GM18498 (cell line): ENCODE data around the gene SNAI3.

Source experiments
- ATAC-seq: cut with Tn5 transposase; IDR thresholded peaks from one replicate; pipeline ENCODE4 v1.9.1; 2021; ENCODE audit warnings: mild to moderate bottlenecking, moderate library complexity; ENCODE audit not compliant: unreplicated experiment

SNAI3 gene

GRCh38 chr16:88693420-88694177, 7.3 kb upstream of the SNAI3 start:
- no peak for ATAC-seq

DNA sequence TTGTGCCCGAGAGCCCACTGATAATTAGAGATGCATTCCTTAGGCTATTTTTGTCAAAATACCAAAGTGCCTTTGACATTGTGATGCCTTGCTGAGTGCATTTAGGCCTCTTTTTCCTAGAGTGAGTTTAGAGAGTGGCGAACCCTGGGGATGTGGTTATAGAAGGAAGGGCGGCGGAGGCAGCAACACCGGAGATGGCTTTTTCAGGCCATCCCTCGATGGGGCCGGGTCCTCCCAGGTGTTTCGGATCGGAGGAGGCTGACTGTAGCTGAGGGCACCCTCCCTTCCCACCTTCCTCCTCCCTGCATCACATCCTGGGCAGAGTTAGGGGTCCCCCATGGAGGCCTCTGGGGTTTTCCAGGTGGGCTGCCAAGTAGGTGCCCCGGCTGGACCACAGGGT, 6.6 kb upstream of the SNAI3 start:
- no peak for ATAC-seq

GRCh38 chr16:88691924-88692560, 5.7 kb upstream of the SNAI3 start:
- no peak for ATAC-seq

GRCh38 chr16:88691129-88691813, 5.0 kb upstream of the SNAI3 start:
- ATAC-seq, result no peak

- no peak for ATAC-seq
Observed at GRCh38 chr16:88690341-88691128, 4.2 kb upstream of the SNAI3 start.

- ATAC-seq, result no peak
Observed at GRCh38 chr16:88688013-88688778, 1.9 kb upstream of the SNAI3 start.

DNA sequence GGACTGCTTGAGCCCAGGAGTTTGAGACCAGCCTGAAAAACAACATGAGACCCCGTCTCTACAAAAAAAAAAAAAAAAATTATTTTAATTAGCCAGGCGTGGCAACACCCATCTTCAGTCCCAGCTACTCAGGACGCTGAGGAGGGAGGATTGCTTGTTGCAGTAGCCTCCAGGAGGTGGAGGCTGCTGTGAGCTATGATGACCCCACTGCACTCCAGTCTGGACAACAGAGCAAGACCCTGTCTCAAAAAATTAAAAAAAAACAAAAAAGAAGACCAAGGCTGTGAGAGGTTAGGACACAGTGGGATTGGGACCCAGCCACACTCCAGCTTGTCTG, 1.3 kb upstream of the SNAI3 start:
- no peak for ATAC-seq

GRCh38 chr16:88687254-88687576, 908 bp upstream of the SNAI3 start:
- no peak for ATAC-seq

GRCh38 chr16:88686062-88686438, 257 bp downstream of the SNAI3 start:
- peak; percentile 11 for ATAC-seq

GRCh38 chr16:88685156-88686061, 898 bp downstream of the SNAI3 start:
- no peak for ATAC-seq

DNA sequence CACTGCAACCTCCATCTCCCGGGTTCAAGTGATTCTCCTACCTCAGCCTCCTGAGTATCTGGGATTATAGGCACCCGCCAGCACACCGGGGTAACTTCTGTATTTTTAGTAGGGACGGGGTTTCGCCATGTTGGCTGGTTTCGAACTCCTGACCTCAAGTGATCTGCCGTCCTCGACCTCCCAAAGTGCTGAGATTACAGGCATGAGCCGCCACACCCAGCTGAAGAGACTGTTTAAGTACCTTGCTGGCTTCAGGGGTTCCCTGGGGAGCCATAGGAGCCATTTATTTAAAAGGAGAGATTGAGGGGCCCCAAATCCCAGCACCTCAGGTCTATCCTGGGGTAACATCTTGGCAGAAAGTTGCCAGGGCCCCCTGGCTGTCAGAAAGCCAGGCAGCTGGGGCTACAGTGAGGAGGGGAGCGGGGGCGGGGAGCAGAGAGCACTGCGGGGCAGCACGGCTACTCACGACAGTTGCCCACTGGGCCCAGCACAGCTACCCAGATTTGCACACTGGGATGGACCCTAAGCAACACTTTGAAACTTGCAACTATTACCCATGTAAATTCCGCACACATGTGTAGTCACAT, 1.6 kb downstream of the SNAI3 start:
- no peak for ATAC-seq

- peak; percentile 66 for ATAC-seq
Observed at GRCh38 chr16:88681709-88682451, 4.4 kb downstream of the SNAI3 start.

DNA sequence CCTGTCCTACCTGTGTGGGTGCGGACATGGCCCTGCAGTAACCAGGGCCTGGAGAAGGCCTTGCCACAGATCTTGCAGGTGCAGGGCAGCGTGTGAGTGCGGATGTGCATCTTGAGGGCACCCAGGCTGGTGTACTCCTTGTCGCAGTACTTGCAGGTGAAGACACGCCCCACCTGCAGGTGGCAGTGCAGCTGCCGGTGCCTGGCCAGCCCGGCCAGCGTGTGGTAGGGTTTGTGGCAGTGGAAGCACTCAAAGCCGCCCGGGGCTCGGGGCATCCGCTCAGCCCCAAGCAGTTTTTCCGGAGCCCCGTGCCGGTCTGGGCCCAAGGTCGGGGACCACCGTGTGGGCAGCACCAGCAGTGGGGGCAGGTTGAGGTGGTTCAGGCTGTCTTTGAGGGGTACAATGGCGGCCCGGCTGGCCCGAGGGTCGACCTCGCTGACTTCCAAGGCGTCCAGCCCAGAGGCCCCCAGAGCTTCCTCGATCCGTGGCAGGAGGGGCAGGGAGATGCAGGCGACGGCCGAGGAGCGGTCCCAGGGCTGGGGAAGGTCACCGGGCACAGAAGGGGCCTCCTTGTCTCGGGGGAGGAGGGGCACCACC, 5.1 kb downstream of the SNAI3 start:
- ATAC-seq, result no peak

DNA sequence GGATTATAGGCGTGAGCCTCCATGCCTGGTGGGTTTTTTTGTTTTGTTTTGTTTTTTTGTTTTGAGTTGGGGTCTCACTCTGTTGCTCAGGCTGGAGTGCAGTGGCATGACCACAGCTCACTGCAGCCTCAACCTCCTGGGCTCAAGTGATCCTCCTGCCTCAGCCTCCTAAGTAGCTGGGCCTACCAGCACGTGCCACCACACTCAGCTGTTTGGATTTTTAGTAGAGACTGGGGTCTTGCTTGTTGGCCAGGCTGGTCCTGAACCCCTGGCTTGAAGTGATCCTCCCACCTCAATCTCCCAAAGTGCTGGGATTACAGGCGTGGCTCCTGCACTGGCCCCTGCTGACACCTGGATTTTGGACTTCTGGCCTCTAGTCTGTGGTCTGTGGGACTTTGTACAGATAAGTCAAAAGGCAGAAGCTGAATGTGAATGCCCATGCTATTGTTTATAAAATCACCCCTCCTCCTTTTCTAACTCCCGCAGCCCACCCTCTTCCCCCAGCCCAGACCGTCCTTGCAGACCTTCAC, 5.7 kb downstream of the SNAI3 start:
- ATAC-seq, result no peak

- ATAC-seq, result no peak
Observed at GRCh38 chr16:88678224-88678979, 7.9 kb downstream of the SNAI3 start.

GRCh38 chr16:88677721-88678120, 8.6 kb downstream of the SNAI3 start:
- no peak for ATAC-seq

- ATAC-seq, result no peak
Observed at GRCh38 chr16:88676502-88677242, 9.6 kb downstream of the SNAI3 start.
